Dermis blood vessel endothelial cell (primary cell): ENCODE results near the gene TMEM41B. TPM values are rescaled to one million over a fixed set of nuclear protein-coding genes. Genes with fewer than 3 reads are reported as not detected.

ENCODE experiments used
- DNase-seq: peaks from one replicate; pipeline ENCODE4 v3.0.0; 2010
- total RNA-seq: library from RNA; depleted of rRNA; stranded (reverse); fragments of >200 nt; gene quantifications from 2 replicates; pipeline ENCODE4 v1.2.3, GENCODE V29; 2014

The TMEM41B gene
- total RNA-seq, 1 donor from 2014 or later, result 48.2 TPM

- no peak for DNase-seq
Measured at GRCh38 chr11:9304178-9304577, 10.2 kb downstream of the TMEM41B start.

GRCh38 chr11:9302448-9302847, 11.9 kb downstream of the TMEM41B start:
- no peak for DNase-seq

- DNase-seq, result no peak
Measured at GRCh38 chr11:9301720-9302119, 12.7 kb downstream of the TMEM41B start.

GRCh38 chr11:9293646-9294045, 20.7 kb downstream of the TMEM41B start:
- DNase-seq, result no peak

- no peak for DNase-seq
Measured at GRCh38 chr11:9285850-9286587, 28.4 kb downstream of the TMEM41B start.

GRCh38 chr11:9280655-9281301, 33.6 kb downstream of the TMEM41B start:
- peak; percentile 13 for DNase-seq

GRCh38 chr11:9277176-9277575, 37.2 kb downstream of the TMEM41B start:
- DNase-seq, result no peak

GRCh38 chr11:9276571-9276970, 37.8 kb downstream of the TMEM41B start:
- DNase-seq, result peak; percentile 16

- peak; percentile 58 for DNase-seq
Measured at GRCh38 chr11:9274499-9275258, 39.7 kb downstream of the TMEM41B start.

GRCh38 chr11:9273376-9274336, 40.7 kb downstream of the TMEM41B start:
- no peak for DNase-seq

- DNase-seq, result no peak
Measured at GRCh38 chr11:9269492-9270013, 44.8 kb downstream of the TMEM41B start.

GRCh38 chr11:9267680-9268079, 46.7 kb downstream of the TMEM41B start:
- DNase-seq, result no peak

GRCh38 chr11:9266926-9267325, 47.5 kb downstream of the TMEM41B start:
- no peak for DNase-seq

GRCh38 chr11:9266132-9266736, 48.2 kb downstream of the TMEM41B start:
- no peak for DNase-seq

GRCh38 chr11:9265211-9266131, 48.9 kb downstream of the TMEM41B start, which contains the start of gene DENND5A:
DENND5A (minus strand) TSS chr11:9265350; CDS start chr11:9265069, 281 bp downstream.
- DNase-seq, result peak; percentile 92

GRCh38 chr11:9264316-9265210, 49.8 kb downstream of the TMEM41B start:
- DNase-seq, result peak; percentile 78

GRCh38 chr11:9263840-9264315, 50.5 kb downstream of the TMEM41B start:
- no peak for DNase-seq

- DNase-seq, result peak; percentile 36
Measured at GRCh38 chr11:9260838-9261146, 53.6 kb downstream of the TMEM41B start.
